Endothelial cell of umbilical vein (primary cell): ENCODE data around the gene MYOZ3. TPM values are rescaled to one million over a fixed set of nuclear protein-coding genes. Genes with fewer than 3 reads are reported as not detected.

ENCODE experiments used
- BruUV-seq: library from RNA; stranded (reverse); fragments of 400-500 nt; replicated peaks from 2 replicates; lab custom pipeline; 2021; lab: Mats Ljungman, UMichigan
- CTCF ChIA-PET: fragments of 300-600, 350-600 bp; sonication (Branson Sonifier 250); formaldehyde crosslinking; loops from one replicate; lab custom pipeline; 2021; ENCODE audit warnings: antibody characterized with exemption, inconsistent platforms; lab: Charles Lee
- POLR2A ChIA-PET: fragments of 300-600, 350-600 bp; sonication (Branson Sonifier 250); formaldehyde crosslinking; loops from one replicate; lab custom pipeline; 2021; ENCODE audit warnings: antibody characterized with exemption, inconsistent platforms; lab: Charles Lee
- DNase-seq: peaks from one replicate; pipeline ENCODE4 v3.0.0-alpha.2; 2011; ENCODE audit warnings: low read depth, low spot score
- FAIRE-seq: peaks from 2 replicates; lab custom pipeline; 2011; peaks lifted over from hg19 to GRCh38; lab: Jason Lieb, UNC
- H2AFZ ChIP-seq: 2 replicates; pipeline ENCODE4 v1.6.0; 2012; ENCODE audit warnings: low read depth, low read length, control low read depth, inconsistent platforms
- H3K27ac ChIP-seq: 2 replicates; pipeline ENCODE4 v1.5.1; 2011; ENCODE audit warnings: low read depth, mild to moderate bottlenecking, control low read depth, low read length, moderate library complexity; ENCODE audit not compliant: insufficient read depth
- H3K27me3 ChIP-seq, 2 experiments: 2 replicates each; pipeline versions ENCODE4 v1.6.0 to v1.6.1; 2011; ENCODE audit warnings: low read length in 2 of 2, mixed read lengths in 1 of 2; ENCODE audit not compliant: control insufficient read depth in 2 of 2, insufficient read depth in 2 of 2
- H3K36me3 ChIP-seq, 2 experiments: 2 replicates in 1 of 2; 3 replicates in 1 of 2; pipeline ENCODE4 v1.5.1; 2011; ENCODE audit warnings: low read length in 2 of 2, mild to moderate bottlenecking in 1 of 2, moderate library complexity in 1 of 2; ENCODE audit not compliant: control insufficient read depth in 2 of 2, insufficient read depth in 2 of 2; ENCODE audit errors: extremely low read depth in 1 of 2
- H3K4me1 ChIP-seq: 3 replicates; pipeline ENCODE4 v1.5.1; 2011; ENCODE audit warnings: mild to moderate bottlenecking, low read length; ENCODE audit not compliant: control insufficient read depth, insufficient read depth; ENCODE audit errors: extremely low read depth
- H3K4me2 ChIP-seq: 2 replicates; pipeline ENCODE4 v1.6.1; 2011; ENCODE audit warnings: low read length, control low read depth, mixed read lengths; ENCODE audit not compliant: insufficient read depth
- H3K4me3 ChIP-seq, 3 experiments: fragments of 200-600 bp in 1 of 3; sonication (generic), shearing (Covaris generic) in 1 of 3; replicated peaks in 1 of 3; 2 replicates each; pipeline ENCODE4 v1.5.1; 2011 to 2016; ENCODE audit warnings: control low read depth in 3 of 3, low read length in 3 of 3, mild to moderate bottlenecking in 2 of 3, inconsistent platforms in 1 of 3, low read depth in 1 of 3, moderate library complexity in 1 of 3; ENCODE audit not compliant: insufficient read depth in 1 of 3
- H3K79me2 ChIP-seq: 2 replicates; pipeline ENCODE4 v1.6.0; 2012; ENCODE audit warnings: low read length, inconsistent platforms; ENCODE audit not compliant: control insufficient read depth, insufficient read depth
- H3K9ac ChIP-seq: replicated peaks from 2 replicates; pipeline ENCODE3; 2011; ENCODE audit warnings: low read length, control low read depth; ENCODE audit not compliant: insufficient read depth; ENCODE audit errors: extremely low read depth
- H3K9me1 ChIP-seq: replicated peaks from 3 replicates; pipeline ENCODE4 v1.6.0; 2011; ENCODE audit warnings: mild to moderate bottlenecking, low read length; ENCODE audit not compliant: control insufficient read depth, insufficient read depth; ENCODE audit errors: extremely low read depth
- H3K9me3 ChIP-seq: replicated peaks from 2 replicates; pipeline ENCODE4 v1.5.1; 2012; ENCODE audit warnings: low read length, inconsistent platforms; ENCODE audit not compliant: control insufficient read depth, insufficient read depth
- H4K20me1 ChIP-seq: replicated peaks from 2 replicates; pipeline ENCODE3; 2011; ENCODE audit warnings: mild to moderate bottlenecking, low read length; ENCODE audit not compliant: control insufficient read depth, insufficient read depth; ENCODE audit errors: extremely low read depth
- CTCF ChIP-seq, 2 donors: IDR thresholded peaks; 1 replicate in 1 of 2; 2 replicates in 1 of 2; pipeline ENCODE4 v1.5.1; 2011; ENCODE audit warnings: low read length in 2 of 2, mild to moderate bottlenecking in 2 of 2, moderate library complexity in 2 of 2, control low read depth in 1 of 2, inconsistent platforms in 1 of 2, low read depth in 1 of 2; ENCODE audit not compliant: insufficient read depth in 1 of 2; ENCODE audit errors: extremely low read depth in 1 of 2
- EZH2 ChIP-seq: IDR thresholded peaks from 2 replicates; pipeline ENCODE4 v1.6.1; 2012; ENCODE audit warnings: borderline replicate concordance, low read depth, mild to moderate bottlenecking, moderate library complexity, low read length, inconsistent platforms; ENCODE audit not compliant: severe bottlenecking
- GATA2 ChIP-seq: IDR thresholded peaks from 2 replicates; pipeline ENCODE4 v1.7.0; 2011; ENCODE audit warnings: low read depth, mild to moderate bottlenecking, moderate library complexity, mixed read lengths, low read length; ENCODE audit not compliant: insufficient read length, insufficient read depth
- JUN ChIP-seq: IDR thresholded peaks from 2 replicates; pipeline ENCODE4 v1.6.1; 2011; ENCODE audit warnings: borderline replicate concordance, low read depth; ENCODE audit not compliant: insufficient read length, insufficient read depth
- MYC ChIP-seq: IDR thresholded peaks from one replicate; pipeline ENCODE4 v1.6.1; 2011; ENCODE audit warnings: mild to moderate bottlenecking, low read depth, low read length
- POLR2A ChIP-seq: IDR thresholded peaks from 2 replicates; pipeline ENCODE4 v1.6.1; 2012; ENCODE audit warnings: low read depth, mild to moderate bottlenecking, control low read depth, low read length
- POLR2AphosphoS5 ChIP-seq: IDR thresholded peaks from 2 replicates; pipeline ENCODE4 v1.6.1; 2012; ENCODE audit warnings: low read depth, mild to moderate bottlenecking, control low read depth, low read length, moderate library complexity; ENCODE audit not compliant: insufficient read depth
- dilution Hi-C: fragments of 300-500 bp; cut with MboI; formaldehyde crosslinking; loops from one replicate; pipeline ENCODE4 v1.15.0; 2019; ENCODE audit warnings: low sequenced_read_pairs; ENCODE audit not compliant: extremely low pct_ligation_motif_present
- intact Hi-C: fragments of 100-400 bp; cut with micrococcal nuclease; formaldehyde crosslinking; loops from one replicate; pipeline ENCODE4 v1.10.0; 2022
- polyA plus RNA-seq, 4 experiments: library from polyadenylated mRNA; depleted of rRNA in 3 of 4; stranded (reverse) in 3 of 4; unstranded in 1 of 4; fragments of >200 nt; gene quantifications; 2 replicates each; pipeline versions ENCODE4 v1.2.1 to v1.2.3, GENCODE V29; 2011 to 2012; ENCODE audit warnings: missing spikeins in 1 of 4
- total RNA-seq: library from RNA; stranded (reverse); gene quantifications from 2 replicates; pipeline ENCODE4 v1.2.3, GENCODE V29; 2021

MYOZ3 gene
- total and polyA plus RNA-seq, 2 donors (not counting 3 experiments of a cell fraction or from before 2014, with no cell fraction given): 0.43 to 1.1 TPM

- POLR2A ChIA-PET: no interaction called here
- Histone ChIP-seq H3K4me2 (no peak overlapping the region), H3K27ac (peak overlapping the region; percentile 98)
These were observed 21.7 kb upstream of the MYOZ3 start for GRCh38 chr5:150639377-150639692.

More at GRCh38 chr5:150639377-150639692, 21.7 kb upstream of the MYOZ3 start:
- Histone ChIP-seq H3K36me3 (peaks cover 0 to 7% of the 10 kb centered on the region in 2 experiments), H2AFZ (no peak overlapping the region), H3K9me3 (no peaks in the 10 kb centered on the region), H3K4me1 (peaks cover 71% of the 10 kb centered on the region), H3K79me2 (peaks cover 24% of the 10 kb centered on the region), H3K9ac (no peak overlapping the region), H3K4me3 (no peak overlapping the region), H3K9me1 (no peaks in the 10 kb centered on the region), H4K20me1 (no peaks in the 10 kb centered on the region), H3K27me3 (no peaks in the 10 kb centered on the region)
- peak; percentile 16 for DNase-seq
- dilution Hi-C loops (no loop called here), intact Hi-C loops (no loop called here)
- CTCF ChIA-PET: interaction anchor here (0.8 to 6.8 kb wide), 7 partner anchors 14 to 122 kb away, joined by 3 to 52 read pairs (median 6); no protein-coding TSS in a partner anchor
- no TSS peak for BruUV-seq
- no peak for TF ChIP-seq GATA2
- no peak for TF ChIP-seq JUN
- no peak for TF ChIP-seq EZH2
- no peak for TF ChIP-seq CTCF (IDR thresholded peaks at IDR 0.05; ENCODE audit: extremely low read depth in 1 of 2, insufficient read depth in 1 of 2, low read depth in 1 of 2, low read length in 2 of 2)
- TF ChIP-seq MYC: no peak
- TF ChIP-seq POLR2A: no peak
- TF ChIP-seq POLR2AphosphoS5: no peak
- FAIRE-seq: no peak
